ENCODE data around the gene PCDHGB3.
"Not testable (repeated sequence)": the region's sequence is repeated elsewhere in the genome, so short reads cannot be mapped to it uniquely, and the experiment has no call there.

PCDHGB3 gene

DNA sequence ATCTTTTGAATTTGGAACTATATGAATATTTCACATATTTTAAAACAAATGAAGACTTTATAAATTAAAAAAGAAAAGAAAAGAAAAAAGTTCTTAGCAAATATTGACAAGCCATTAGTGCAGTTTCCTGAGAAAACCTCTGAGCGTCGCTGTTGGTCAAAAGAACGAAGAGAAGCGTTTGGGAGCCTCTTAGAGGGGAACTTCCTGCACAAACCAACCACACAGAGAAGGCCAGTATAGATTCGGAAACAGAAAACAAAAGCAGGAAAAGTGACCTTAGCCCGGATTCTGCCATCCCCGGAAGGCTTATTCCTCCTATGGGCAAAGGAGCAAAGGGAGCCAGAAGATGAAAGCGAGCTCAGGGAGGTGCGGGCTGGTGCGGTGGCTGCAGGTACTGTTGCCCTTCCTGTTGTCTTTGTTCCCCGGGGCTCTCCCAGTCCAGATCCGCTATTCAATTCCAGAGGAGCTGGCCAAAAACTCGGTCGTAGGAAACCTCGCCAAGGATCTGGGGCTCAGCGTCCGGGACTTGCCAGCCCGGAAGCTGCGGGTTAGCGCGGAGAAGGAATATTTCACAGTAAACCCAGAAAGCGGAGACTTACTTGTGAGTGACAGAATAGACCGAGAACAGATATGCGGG is 10.1 kb upstream of the PCDHGB3 start, which contains the start of gene PCDHGB2:
Gene PCDHGB2, plus strand, starts transcription at position 205 of the 637 bp plus-strand sequence. Its CDS starts 142 bp downstream, at position 347.
- no peak for DNase-seq

DNA sequence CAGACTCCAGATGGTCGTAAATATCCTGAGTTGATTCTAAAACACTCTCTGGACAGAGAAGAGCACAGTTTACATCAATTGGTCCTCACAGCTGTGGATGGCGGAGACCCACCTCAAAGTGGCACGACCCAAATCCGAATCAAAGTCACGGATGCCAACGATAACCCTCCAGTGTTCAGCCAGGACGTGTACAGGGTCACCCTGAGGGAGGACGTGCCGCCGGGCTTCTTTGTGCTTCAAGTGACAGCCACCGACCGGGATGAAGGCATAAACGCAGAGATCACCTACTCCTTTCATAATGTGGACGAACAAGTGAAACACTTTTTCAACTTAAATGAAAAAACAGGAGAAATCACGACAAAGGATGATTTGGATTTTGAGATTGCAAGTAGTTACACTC is 9.4 kb upstream of the PCDHGB3 start:
- no peak for DNase-seq

GRCh38 chr5:141362719-141363118 is 7.3 kb upstream of the PCDHGB3 start:
- no peak for DNase-seq

DNA sequence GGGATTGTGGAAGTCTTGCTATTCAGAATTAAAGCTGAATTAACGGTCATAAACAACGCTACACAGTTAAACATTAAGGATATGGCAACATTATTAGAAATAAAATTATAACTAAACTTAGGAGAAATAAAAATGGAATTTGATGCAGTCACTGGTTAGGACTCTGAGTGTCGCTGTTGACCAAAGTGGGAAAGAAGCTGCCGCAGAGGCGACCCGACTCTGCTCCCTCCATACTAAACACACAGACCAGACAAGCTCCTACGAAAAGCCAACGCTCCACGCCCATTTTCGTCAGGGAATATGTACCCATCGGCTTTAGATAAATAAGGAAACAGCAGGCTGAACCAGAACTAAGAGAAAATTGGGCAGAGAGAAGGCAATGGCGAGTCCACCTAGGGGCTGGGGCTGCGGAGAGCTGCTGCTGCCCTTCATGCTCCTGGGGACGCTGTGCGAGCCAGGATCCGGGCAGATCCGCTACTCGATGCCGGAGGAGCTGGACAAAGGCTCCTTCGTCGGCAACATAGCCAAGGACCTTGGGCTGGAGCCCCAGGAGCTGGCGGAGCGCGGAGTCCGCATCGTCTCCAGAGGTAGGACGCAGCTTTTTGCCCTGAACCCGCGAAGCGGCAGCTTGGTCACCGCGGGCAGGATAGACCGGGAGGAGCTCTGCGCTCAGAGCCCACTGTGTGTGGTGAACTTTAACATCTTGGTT is 5.9 kb upstream of the PCDHGB3 start, which contains the start of gene PCDHGA5:
Gene PCDHGA5, plus strand, starts transcription at position 211 of the 709 bp plus-strand sequence. Its CDS starts 169 bp downstream, at position 380.
- no peak for DNase-seq

DNA sequence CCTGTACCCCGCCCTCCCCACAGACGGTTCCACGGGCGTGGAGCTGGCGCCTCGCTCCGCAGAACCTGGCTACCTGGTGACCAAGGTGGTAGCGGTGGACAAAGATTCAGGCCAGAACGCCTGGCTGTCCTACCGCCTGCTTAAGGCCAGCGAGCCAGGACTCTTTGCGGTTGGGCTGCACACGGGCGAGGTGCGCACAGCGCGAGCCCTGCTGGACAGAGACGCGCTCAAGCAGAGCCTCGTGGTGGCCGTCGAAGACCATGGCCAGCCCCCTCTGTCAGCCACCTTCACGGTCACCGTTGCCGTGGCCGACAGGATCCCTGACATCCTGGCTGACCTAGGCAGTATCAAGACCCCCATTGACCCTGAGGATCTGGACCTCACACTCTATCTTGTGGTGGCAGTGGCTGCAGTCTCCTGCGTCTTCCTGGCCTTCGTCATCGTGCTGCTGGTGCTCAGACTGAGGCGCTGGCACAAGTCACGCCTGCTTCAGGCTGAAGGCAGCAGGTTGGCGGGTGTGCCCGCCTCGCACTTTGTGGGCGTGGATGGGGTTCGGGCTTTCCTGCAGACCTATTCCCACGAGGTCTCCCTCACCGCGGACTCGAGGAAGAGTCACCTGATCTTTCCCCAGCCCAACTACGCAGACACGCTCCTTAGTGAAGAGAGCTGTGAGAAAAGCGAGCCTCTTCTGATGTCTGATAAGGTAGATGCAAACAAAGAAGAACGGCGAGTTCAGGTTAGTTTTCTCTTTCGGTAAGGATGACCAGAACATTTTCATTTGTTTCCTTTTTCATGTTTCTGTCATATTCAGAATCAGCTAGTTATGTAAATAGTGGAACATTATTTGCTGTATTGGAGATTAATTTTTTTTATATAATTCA is 3.8 kb upstream of the PCDHGB3 start:
- no peak for DNase-seq

DNA sequence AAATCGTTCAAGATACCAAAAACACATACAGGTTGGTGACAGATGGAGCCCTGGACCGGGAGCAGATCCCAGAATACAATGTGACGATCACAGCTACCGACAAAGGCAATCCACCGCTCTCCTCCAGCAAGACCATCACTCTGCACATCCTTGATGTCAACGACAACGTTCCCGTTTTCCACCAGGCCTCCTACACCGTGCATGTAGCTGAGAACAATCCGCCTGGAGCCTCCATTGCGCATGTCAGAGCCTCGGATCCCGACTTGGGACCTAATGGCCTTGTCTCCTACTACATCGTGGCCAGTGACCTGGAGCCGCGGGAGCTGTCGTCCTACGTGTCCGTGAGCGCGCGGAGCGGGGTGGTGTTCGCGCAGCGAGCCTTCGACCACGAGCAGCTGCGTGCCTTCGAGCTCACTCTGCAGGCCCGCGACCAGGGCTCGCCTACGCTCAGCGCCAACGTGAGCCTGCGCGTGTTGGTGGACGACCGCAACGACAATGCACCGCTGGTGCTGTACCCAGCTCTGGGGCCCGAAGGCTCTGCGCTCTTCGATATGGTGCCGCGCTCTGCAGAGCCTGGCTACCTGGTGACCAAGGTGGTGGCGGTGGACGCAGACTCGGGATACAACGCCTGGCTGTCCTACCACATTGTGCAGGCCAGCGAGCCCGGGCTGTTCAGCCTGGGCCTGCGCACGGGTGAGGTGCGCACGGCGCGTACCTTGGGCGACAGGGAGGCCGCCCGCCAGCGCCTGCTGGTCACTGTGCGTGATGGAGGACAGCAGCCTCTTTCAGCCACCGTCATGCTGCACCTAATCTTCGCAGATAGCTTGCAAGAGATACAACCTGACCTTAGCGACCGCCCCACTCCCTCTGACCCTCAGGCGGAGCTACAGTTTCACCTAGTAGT is 1.8 kb downstream of the PCDHGB3 start:
- DNase-seq, result no peak

- DNase-seq, result no peak
Observed at GRCh38 chr5:141373673-141374317, 3.8 kb downstream of the PCDHGB3 start, which contains the start of gene PCDHGA6. Gene PCDHGA6, plus strand, starts transcription at chr5:141373891. Its CDS starts 193 bp downstream, at chr5:141374084.

- no peak for DNase-seq
Observed at GRCh38 chr5:141374627-141375026, 4.6 kb downstream of the PCDHGB3 start.

DNA sequence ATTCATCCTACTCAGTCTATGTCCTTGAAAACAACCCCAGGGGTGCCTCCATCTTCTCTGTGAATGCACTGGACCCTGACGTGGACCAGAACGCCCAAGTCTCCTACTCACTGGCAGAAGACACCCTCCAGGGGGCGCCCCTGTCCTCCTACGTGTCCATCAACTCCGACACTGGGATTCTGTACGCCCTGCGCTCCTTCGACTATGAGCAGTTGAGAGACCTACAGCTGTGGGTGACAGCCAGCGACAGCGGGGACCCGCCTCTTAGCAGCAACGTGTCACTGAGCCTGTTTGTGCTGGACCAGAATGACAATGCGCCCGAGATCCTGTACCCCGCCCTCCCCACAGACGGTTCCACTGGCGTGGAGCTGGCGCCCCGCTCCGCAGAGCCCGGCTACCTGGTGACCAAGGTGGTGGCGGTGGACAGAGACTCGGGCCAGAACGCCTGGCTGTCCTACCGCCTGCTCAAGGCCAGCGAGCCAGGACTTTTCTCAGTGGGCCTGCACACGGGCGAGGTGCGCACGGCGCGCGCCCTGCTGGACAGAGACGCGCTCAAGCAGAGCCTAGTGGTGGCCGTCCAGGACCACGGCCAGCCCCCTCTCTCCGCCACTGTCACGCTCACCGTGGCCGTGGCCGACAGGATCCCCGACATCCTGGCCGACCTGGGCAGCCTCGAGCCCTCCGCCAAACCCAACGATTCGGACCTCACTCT is 5.6 kb downstream of the PCDHGB3 start:
- not testable (repeated sequence) for DNase-seq

DNA sequence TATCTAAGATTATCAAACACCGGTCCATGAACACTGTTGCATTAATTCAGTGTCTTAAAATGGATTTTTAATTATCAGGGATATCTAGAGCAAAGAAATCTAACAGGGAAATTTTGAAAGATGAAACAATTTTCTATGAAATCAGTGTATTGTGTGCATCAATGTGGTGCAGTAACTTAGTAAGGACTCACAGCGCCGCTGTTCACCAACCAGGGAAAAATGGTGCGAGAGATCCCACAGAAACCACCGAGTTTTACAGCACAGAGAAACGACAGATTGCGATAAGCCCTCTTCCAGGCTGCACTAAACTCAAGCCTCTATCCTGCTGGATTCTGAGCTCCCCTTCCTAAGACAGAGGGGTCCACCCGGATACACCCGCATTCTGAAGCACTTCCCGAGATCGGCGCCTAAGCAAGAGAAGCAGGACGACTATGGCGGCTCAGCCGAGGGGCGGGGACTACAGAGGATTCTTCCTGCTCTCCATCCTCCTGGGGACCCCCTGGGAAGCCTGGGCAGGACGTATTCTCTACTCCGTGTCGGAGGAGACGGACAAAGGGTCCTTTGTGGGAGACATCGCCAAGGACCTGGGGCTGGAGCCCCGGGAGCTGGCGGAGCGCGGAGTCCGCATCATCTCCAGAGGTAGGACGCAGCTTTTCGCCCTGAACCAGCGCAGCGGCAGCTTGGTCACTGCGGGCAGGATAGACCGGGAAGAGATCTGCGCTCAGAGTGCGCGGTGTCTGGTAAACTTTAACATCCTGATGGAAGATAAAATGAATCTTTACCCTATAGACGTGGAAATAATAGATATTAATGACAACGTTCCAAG is 12.6 kb downstream of the PCDHGB3 start, which contains the start of gene PCDHGA7:
Gene PCDHGA7, plus strand, starts transcription at position 274 of the 826 bp plus-strand sequence. Its CDS starts 158 bp downstream, at position 432.
- no peak for DNase-seq

DNA sequence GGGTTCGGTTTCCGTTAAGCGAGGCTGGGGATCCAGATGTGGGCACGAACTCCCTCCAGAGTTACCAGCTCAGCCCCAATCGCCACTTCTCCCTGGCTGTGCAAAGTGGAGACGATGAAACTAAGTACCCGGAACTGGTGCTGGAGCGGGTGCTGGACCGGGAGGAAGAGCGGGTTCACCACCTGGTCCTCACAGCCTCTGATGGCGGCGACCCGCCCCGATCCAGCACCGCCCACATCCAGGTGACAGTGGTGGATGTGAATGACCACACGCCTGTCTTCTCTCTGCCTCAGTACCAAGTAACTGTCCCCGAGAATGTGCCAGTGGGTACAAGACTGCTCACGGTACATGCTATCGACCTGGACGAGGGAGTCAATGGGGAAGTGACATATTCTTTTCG is 13.3 kb downstream of the PCDHGB3 start:
- DNase-seq, result no peak

- DNase-seq, result no peak
Observed at GRCh38 chr5:141384471-141385267, 14.6 kb downstream of the PCDHGB3 start.

DNA sequence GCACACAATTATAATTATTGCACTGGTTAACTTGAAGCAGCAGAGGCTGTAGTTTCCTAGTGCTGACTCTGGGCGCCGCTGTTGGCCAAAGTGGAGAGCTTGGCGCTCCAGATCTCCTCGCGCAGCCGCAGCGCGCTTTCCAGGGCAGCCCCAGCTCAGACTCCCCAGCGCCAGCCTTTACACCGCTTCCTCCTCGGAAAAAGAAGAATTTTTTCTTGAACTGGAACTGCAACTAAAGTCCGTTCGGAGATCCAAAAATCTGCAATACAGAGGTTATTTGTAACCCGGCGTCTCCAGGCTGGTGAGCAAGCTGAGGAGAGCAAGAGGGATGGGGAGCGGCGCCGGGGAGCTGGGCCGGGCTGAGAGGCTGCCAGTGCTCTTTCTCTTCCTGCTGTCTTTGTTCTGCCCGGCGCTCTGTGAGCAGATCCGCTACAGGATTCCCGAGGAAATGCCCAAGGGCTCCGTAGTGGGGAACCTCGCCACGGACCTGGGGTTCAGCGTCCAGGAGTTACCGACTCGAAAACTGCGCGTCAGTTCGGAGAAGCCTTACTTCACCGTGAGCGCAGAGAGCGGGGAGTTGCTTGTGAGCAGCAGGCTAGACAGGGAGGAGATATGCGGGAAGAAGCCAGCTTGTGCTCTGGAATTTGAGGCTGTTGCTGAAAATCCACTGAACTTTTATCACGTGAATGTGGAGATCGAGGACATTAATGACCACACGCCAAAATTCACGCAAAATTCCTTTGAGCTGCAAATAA is 17.7 kb downstream of the PCDHGB3 start, which contains the start of gene PCDHGB4:
Gene PCDHGB4, plus strand, starts transcription at position 142 of the 755 bp plus-strand sequence. Its CDS starts 187 bp downstream, at position 329.
- not testable (repeated sequence) for DNase-seq

DNA sequence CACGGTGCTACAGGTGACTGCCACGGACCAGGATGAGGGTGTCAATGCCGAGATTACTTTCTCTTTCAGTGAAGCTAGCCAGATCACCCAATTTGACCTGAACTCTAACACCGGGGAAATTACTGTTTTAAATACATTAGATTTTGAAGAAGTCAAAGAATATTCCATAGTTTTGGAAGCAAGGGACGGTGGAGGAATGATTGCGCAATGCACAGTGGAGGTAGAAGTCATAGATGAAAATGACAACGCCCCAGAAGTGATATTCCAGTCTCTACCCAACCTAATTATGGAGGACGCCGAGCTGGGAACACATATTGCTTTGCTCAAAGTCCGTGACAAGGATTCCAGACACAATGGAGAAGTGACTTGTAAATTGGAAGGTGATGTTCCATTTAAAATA is 18.6 kb downstream of the PCDHGB3 start:
- no peak for DNase-seq

DNA sequence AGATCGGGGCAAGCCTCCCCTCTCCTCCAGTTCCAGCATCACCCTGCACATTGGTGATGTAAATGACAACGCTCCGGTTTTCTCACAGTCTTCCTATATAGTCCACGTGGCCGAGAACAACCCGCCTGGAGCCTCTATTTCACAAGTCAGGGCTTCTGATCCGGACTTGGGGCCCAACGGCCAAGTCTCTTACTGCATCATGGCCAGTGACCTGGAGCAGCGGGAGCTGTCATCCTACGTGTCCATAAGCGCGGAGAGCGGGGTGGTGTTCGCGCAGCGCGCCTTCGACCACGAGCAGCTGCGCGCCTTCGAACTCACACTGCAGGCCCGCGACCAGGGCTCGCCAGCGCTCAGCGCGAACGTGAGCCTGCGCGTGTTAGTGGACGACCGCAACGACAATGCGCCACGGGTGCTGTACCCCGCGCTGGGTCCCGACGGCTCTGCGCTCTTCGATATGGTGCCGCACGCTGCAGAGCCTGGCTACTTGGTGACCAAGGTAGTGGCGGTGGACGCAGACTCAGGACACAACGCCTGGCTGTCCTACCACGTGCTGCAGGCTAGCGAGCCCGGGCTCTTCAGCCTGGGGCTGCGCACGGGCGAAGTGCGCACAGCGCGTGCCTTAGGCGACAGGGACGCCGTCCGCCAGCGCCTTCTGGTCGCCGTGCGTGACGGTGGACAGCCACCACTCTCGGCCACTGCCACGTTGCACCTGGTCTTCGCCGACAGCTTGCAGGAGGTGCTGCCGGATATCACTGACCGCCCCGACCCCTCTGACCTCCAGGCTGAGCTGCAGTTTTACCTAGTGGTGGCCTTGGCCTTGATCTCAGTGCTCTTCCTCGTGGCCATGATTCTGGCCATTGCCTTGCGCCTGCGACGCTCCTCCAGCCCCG is 19.4 kb downstream of the PCDHGB3 start:
- DNase-seq, result no peak

- no peak for DNase-seq
Observed at GRCh38 chr5:141392429-141393198, 22.6 kb downstream of the PCDHGB3 start, which contains the start of gene PCDHGA8. Gene PCDHGA8, plus strand, starts transcription at chr5:141392633. Its CDS starts 181 bp downstream, at chr5:141392814.
